ENCODE measurements around the gene LAMA4.

LAMA4 gene

GRCh38 chr6:112193117-112193516, 61.2 kb downstream of the LAMA4 start:
- no peak for DNase-seq (ENCODE audit: low read depth)

- DNase-seq (ENCODE audit: low read depth), result no peak
Measured at GRCh38 chr6:112191509-112192020, 62.8 kb downstream of the LAMA4 start.

- no peak for DNase-seq (ENCODE audit: low read depth)
Measured at GRCh38 chr6:112190164-112190563, 64.2 kb downstream of the LAMA4 start.

- peak; percentile 42 for DNase-seq (ENCODE audit: low read depth)
Measured at GRCh38 chr6:112189494-112189893, 64.9 kb downstream of the LAMA4 start.

GRCh38 chr6:112188906-112189305, 65.5 kb downstream of the LAMA4 start:
- DNase-seq (ENCODE audit: low read depth), result peak; percentile 41

GRCh38 chr6:112187736-112188135, 66.6 kb downstream of the LAMA4 start:
- DNase-seq (ENCODE audit: low read depth), result no peak

GRCh38 chr6:112184951-112185350, 69.4 kb downstream of the LAMA4 start:
- DNase-seq (ENCODE audit: low read depth), result no peak

DNA sequence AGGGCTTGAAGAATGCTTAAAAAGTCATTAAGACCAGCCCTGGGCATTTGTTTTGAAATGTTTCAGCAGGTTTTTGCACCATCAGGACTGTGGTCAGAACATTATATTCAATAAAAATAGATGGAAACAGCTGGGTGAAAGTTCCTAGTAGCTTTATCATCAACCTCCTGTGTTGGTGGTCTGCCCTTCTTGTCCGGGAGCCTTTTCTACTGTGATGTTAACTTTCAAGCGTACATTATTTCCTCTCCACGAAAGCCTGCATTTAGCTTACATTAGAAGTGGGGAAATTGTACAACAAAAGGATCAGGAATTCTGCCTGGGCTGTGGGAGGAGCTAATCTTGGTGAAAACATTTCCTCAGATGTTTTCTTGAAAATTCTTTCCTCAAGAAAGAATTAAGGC, 71.1 kb downstream of the LAMA4 start:
- DNase-seq (ENCODE audit: low read depth), result peak; percentile 85

DNA sequence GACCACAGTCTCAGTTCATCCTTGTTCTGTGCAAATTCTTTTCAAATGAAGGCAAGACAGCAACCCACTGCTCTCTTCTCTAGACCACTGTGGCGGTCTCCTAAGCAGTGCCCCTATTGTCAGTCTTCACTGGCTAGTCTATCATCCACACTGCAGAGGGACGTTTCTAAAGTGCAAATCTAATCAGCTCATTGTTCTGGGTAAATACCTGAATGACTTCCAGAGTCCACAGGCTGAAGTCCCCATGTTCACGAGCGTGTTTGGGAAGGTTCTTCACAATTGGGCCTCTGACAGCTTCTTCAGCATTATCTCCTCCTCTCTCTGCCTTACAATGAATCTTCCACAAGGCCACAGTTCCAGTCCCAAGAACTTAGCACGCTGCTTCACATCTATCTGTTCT, 73.2 kb downstream of the LAMA4 start:
- no peak for DNase-seq (ENCODE audit: low read depth)

GRCh38 chr6:112180095-112180820, 74.1 kb downstream of the LAMA4 start:
- peak; percentile 82 for DNase-seq (ENCODE audit: low read depth)

DNA sequence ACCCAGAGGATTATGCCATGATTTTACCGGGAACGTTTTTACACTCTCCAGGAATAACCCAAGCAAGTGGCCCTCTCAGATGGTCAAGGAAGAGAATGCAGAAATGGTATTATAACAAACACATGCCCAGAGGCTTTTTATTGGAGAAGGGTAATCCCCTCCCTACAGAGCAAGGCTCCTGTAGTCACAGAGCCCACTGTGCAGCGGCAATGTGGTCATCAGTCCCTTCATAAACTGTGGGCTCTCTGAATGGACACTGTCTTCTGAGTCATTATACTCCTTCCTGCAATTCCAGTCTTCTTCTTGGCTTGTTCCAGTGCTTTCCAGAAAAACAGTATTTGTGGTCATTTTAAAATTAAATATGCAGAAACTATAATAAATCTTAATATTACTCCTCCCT, 74.7 kb downstream of the LAMA4 start:
- no peak for DNase-seq (ENCODE audit: low read depth)

DNA sequence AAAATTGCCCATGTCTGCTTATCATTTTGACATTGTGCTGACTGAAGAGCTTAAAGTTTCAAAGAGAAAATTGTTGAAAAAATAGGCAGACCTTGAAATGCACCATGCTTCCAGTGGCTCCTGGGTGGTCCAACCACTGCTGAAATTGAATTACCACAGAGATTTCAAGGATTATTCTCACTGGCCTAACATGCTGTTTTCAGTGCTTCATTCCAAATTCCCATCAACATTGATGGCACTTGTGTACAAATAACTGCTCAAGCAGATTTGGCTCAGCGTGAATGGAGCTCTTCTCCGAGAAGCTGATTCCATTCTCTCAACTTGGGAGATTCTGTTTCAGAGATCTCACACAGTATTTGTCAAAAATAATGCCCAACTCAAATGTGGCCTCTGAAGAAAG, 75.5 kb downstream of the LAMA4 start:
- no peak for DNase-seq (ENCODE audit: low read depth)

GRCh38 chr6:112177092-112177491, 77.3 kb downstream of the LAMA4 start:
- DNase-seq (ENCODE audit: low read depth), result no peak

DNA sequence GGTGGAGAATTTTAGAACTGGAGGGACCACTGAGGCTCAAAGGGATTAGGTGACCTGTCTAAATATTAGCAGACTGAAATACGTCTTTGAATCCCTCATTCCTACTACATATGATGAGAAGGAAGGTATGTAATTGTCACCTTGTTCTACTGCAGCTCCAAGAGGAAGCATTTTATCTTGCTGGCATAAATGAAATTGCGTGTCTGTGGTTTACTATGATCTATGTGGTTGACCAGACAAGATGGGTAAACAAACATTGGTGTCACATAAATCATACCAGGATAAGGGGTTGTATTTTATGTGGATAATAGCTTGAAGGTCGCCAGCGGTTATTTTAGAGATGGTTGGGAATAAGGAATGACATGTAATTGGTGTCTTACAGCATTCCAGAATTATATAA, 78.2 kb downstream of the LAMA4 start:
- peak; percentile 53 for DNase-seq (ENCODE audit: low read depth)

DNA sequence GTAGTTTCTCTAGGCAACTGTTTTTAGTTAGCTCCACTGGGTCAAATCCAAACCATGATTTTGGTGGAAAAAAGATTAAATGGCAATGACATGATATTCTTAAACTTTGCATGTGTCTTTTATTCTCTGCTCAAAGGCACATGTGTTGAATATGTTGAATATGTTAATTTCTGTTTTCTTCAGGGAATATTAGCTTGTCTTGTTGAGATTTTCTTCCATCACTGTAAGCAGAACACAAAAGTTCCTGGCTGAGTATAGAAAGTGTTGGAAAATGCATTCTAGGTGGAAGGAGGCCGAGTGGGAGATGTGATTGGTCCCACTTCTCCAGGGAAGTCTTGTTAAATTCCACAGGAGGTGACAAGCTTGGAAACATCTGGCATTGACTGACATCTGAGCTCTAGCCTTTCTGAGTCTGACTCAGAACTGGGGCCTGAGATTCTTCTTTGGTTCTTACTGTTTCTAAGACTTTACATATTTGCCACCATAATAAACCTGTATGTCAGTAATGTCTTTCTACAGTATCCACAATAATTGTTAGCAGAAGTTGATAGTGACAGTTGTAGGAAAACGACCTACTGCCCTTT, 81.1 kb downstream of the LAMA4 start:
- no peak for DNase-seq (ENCODE audit: low read depth)

DNA sequence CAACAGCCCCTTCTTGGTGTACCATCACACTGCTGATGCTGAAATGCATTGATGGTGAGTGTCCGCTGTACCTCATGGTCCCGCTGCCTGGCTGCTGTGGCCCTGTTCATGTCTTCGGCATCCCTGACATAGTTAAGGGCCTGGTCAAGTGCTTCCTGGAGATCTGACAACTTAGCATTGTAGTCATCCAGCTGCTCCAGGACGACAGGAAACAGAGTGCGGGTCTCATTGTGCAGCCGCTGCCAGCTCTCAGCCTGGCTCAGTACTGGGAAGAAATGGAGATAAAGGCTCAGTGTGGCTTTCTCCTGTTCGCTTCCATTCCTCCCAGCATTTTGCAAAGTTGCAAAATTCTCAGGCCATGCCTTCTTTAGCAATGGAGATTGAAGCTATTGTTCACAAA, 81.8 kb downstream of the LAMA4 start:
- DNase-seq (ENCODE audit: low read depth), result no peak

DNA sequence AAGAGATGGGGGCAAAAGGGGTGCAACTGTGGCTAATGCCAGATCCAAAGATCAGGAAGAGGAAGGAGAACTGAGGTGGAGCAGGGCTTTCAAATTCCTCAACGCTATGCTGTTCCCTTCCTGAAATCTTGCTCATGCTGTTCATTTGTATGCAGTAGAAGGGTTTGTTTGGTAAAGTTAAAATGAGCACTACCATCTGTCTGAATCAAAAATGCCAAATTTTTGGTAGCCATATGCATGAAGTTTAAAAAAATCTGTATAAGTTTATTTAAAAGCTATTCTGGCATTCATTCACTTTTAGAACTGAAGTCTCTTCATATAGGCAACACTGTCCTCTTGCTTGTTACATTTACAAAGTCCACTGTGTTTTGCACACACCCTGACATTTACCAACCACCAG, 84.8 kb downstream of the LAMA4 start:
- DNase-seq (ENCODE audit: low read depth), result no peak

- DNase-seq (ENCODE audit: low read depth), result peak; percentile 42
Measured at GRCh38 chr6:112163295-112164257, 90.8 kb downstream of the LAMA4 start.

DNA sequence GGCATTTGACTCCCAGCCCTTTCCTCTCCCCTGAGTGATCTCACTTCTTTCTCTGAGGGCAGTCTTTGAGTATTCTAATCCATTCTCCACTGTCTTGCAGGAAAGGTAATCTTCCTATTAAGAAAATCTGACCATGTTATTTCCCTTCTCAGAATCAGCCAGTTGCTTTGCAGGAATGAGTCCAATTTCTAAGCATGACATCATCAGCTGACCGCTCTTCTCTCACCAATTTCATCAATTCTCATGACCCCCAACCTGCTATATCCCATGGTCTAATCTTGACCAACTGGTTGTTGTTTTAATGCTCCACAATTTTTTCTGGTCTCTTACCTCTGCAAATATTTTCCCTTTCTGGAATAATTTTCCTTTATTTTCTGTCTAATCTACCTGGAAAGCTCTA, 93.6 kb downstream of the LAMA4 start:
- no peak for DNase-seq (ENCODE audit: low read depth)

DNA sequence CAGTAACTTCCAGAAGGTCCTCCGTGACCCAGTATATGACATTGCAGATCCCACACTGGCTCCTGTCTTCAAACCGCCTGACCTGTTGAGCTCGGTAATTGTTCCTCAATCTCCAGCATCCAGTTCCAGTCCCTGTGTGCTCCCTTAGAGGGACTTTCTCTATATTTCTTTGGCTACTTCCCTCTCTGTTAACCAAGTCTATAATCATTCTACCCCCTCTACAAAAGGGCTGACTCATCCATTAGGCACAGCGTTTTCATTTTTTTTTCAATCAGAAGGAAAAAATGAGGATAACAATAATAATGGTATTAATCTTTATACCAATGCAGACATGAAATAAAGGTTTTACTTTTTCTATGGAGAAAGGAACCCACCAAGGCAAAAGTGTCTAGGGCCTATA, 97.7 kb downstream of the LAMA4 start:
- no peak for DNase-seq (ENCODE audit: low read depth)

GRCh38 chr6:112155886-112156285, 98.5 kb downstream of the LAMA4 start:
- DNase-seq (ENCODE audit: low read depth), result peak; percentile 41

DNA sequence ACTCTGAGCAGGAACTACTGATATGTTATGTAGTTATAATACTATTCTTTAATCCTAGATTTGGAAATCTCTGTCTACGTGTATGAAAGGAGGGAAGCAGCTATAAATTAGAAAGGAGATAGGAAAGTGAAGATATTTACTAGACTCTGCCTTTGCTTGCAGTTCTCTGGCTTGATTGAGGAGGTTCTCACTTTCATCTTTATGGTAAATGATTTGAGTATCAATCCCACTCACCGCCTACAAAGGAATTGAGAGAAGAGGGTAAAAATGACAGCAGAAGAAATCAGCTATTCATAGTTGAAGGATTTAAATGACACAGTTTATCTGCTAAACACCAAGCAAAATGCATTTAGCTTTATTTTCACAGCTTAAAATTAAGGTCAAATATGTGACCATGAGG, 99.7 kb downstream of the LAMA4 start:
- peak; percentile 30 for DNase-seq (ENCODE audit: low read depth)

Data from amniotic epithelial cell (primary cell).